HepG2 (cell line): Measurements from ENCODE around the gene ARHGDIG. TPM values are rescaled to one million over a fixed set of nuclear protein-coding genes. Genes with fewer than 3 reads are reported as not detected.

Experiments
- ATAC-seq: fragments of 200-7000 bp; cut with Tn5 transposase; 3 replicates; pipeline ENCODE4 v1.9.1; 2020; ENCODE audit warnings: mild to moderate bottlenecking, moderate library complexity
- BruUV-seq: library from RNA; stranded (reverse); fragments of 400-500 nt; replicated peaks from 2 replicates; lab custom pipeline; 2021; lab: Mats Ljungman, UMichigan
- CTCF ChIA-PET: fragments of 300-600 bp; formaldehyde crosslinking; extraction: SDS; loops from one replicate; lab custom pipeline; 2021; ENCODE audit warnings: low total read pairs, inconsistent platforms, low intra/inter-chr PET ratio; lab: Yijun Ruan, JAX
- POLR2A ChIA-PET: fragments of 350-600 bp; sonication (Branson Sonifier 250); formaldehyde crosslinking; loops from one replicate; lab custom pipeline; 2020; ENCODE audit warnings: antibody characterized with exemption, inconsistent platforms; lab: Yijun Ruan, JAX
- DNase-seq: peaks from one replicate; pipeline ENCODE4 v3.0.0-alpha.2; 2015; ENCODE audit warnings: low spot score
- FAIRE-seq: peaks from 3 replicates; lab custom pipeline; 2011; peaks lifted over from hg19 to GRCh38; lab: Jason Lieb, UNC
- H2AFZ ChIP-seq: one replicate; pipeline ENCODE4 v1.6.1; 2011; ENCODE audit warnings: low read length, inconsistent platforms
- H3K27ac ChIP-seq: fragments of 300-600 bp; 3 replicates; pipeline ENCODE4 v1.8.0; 2011; ENCODE audit warnings: mixed run types, mild to moderate bottlenecking, mixed read lengths, low read length, inconsistent platforms; ENCODE audit not compliant: insufficient read depth; ENCODE audit errors: extremely low read length
- H3K27me3 ChIP-seq, 2 experiments: fragments of 200-600 bp in 1 of 2; 2 replicates in 1 of 2; 3 replicates in 1 of 2; pipeline versions ENCODE4 v1.6.0 to v1.8.0; 2011; ENCODE audit warnings: low read length in 2 of 2, mild to moderate bottlenecking in 2 of 2, moderate library complexity in 2 of 2, inconsistent platforms in 1 of 2; ENCODE audit not compliant: insufficient read depth in 2 of 2, control insufficient read depth in 1 of 2
- H3K36me3 ChIP-seq, 2 experiments: fragments of 200-600 bp in 1 of 2; replicated peaks in 1 of 2; 2 replicates in 1 of 2; 3 replicates in 1 of 2; pipeline versions ENCODE4 v1.5.1 to v1.8.0; 2011; ENCODE audit warnings: low read length in 2 of 2, inconsistent platforms in 1 of 2; ENCODE audit not compliant: insufficient read depth in 2 of 2, control insufficient read depth in 1 of 2
- H3K4me1 ChIP-seq: 2 replicates; pipeline ENCODE4 v1.5.1; 2012; ENCODE audit warnings: low read length, inconsistent platforms; ENCODE audit not compliant: insufficient read depth
- H3K4me2 ChIP-seq: 2 replicates; pipeline ENCODE4 v1.6.0; 2011; ENCODE audit warnings: low read depth, low read length, inconsistent platforms
- H3K4me3 ChIP-seq, 3 experiments: fragments of 200-600 bp in 1 of 3; sonication (generic), shearing (Covaris generic) in 1 of 3; replicated peaks in 1 of 3; 2 replicates each; pipeline ENCODE4 v1.5.1; 2011 to 2016; ENCODE audit warnings: low read length in 3 of 3, inconsistent platforms in 2 of 3, low read depth in 2 of 3, mild to moderate bottlenecking in 2 of 3, control low read depth in 1 of 3, mixed read lengths in 1 of 3; ENCODE audit not compliant: insufficient read depth in 1 of 3
- H3K79me2 ChIP-seq: one replicate; pipeline ENCODE4 v1.6.1; 2011; ENCODE audit warnings: low read length, inconsistent platforms; ENCODE audit not compliant: insufficient read depth
- H3K9ac ChIP-seq: 2 replicates; pipeline ENCODE4 v1.6.0; 2011; ENCODE audit warnings: mild to moderate bottlenecking, low read depth, low read length, inconsistent platforms; ENCODE audit not compliant: insufficient read depth
- H3K9me3 ChIP-seq: 2 replicates; pipeline ENCODE4 v1.5.1; 2012; ENCODE audit warnings: mild to moderate bottlenecking, low read length
- H4K20me1 ChIP-seq: 2 replicates; pipeline ENCODE4 v1.6.0; 2011; ENCODE audit warnings: inconsistent platforms, mild to moderate bottlenecking, low read length, moderate library complexity; ENCODE audit not compliant: insufficient read depth
- EED ChIP-seq: sonication (generic); formaldehyde crosslinking; IDR thresholded peaks from 2 replicates; pipeline ENCODE4 v1.5.0; 2020; ENCODE audit warnings: mild to moderate bottlenecking, missing genetic modification reagents
- RFXAP ChIP-seq: sonication (generic); formaldehyde crosslinking; IDR thresholded peaks from 2 replicates; pipeline ENCODE4 v1.4.0; 2020; ENCODE audit warnings: missing genetic modification reagents, borderline replicate concordance
- SRSF1 ChIP-seq: fragments of 200-400 bp; formaldehyde crosslinking; optimal IDR thresholded peaks from 2 replicates; pipeline ENCODE3; 2017; ENCODE audit warnings: mild to moderate bottlenecking, low read depth, low read length, moderate library complexity
- YY1 ChIP-seq: IDR thresholded peaks from 2 replicates; pipeline ENCODE4 v1.6.1; 2011; ENCODE audit warnings: low read length, low read depth, moderate library complexity, mild to moderate bottlenecking; ENCODE audit not compliant: insufficient read depth, insufficient replicate concordance
- ZNF264 ChIP-seq: sonication (generic); formaldehyde crosslinking; IDR thresholded peaks from 2 replicates; pipeline ENCODE4 v1.4.0; 2020; ENCODE audit warnings: missing genetic modification reagents
- ZNF484 ChIP-seq: sonication (generic); formaldehyde crosslinking; IDR thresholded peaks from 2 replicates; pipeline ENCODE4 v1.5.1; 2020; ENCODE audit warnings: mild to moderate bottlenecking, low read depth, missing genetic modification reagents, borderline replicate concordance
- ZNF768 ChIP-seq: sonication (generic); formaldehyde crosslinking; IDR thresholded peaks from 2 replicates; pipeline ENCODE4 v1.4.0; 2020; ENCODE audit warnings: missing genetic modification reagents
- WGBS: methylation state at CpG from one replicate; pipeline ENCODE4 v1.1.6; 2017; ENCODE audit warnings: low lambda C conversion rate; 5-methylcytosine and 5-hydroxymethylcytosine counted together
- in situ Hi-C: cut with HindIII; loops from 2 replicates; pipeline ENCODE4 v1.10.0; 2017; ENCODE audit warnings: low pct_unique_long_range_greater_than_20kb; ENCODE audit not compliant: extremely low pct_ligation_motif_present
- intact Hi-C: fragments of 100-400 bp; cut with micrococcal nuclease; formaldehyde crosslinking; loops from one replicate; pipeline ENCODE4 v1.10.0; 2022; ENCODE audit not compliant: unreplicated experiment
- polyA plus RNA-seq, 8 experiments: library from polyadenylated mRNA; depleted of rRNA in 3 of 8; stranded (reverse) in 7 of 8; unstranded in 1 of 8; fragments of >200 nt; fragmentation: Illumina TruSeq in 4 of 8; extraction: Trizol in 4 of 8; gene quantifications; 2 replicates each; pipeline versions ENCODE4 v1.2.1 to v1.2.3, GENCODE V29; 2011 to 2016; ENCODE audit warnings: low read depth in 4 of 8, missing spikeins in 1 of 8, mixed read lengths in 1 of 8; ENCODE audit not compliant: insufficient read depth in 1 of 8
- total RNA-seq, 5 experiments: library from RNA; depleted of rRNA; stranded (reverse); fragments of >200 nt; fragmentation: Illumina TruSeq; extraction: Trizol; gene quantifications; 2 replicates each; pipeline ENCODE4 v1.2.3, GENCODE V29; 2016; ENCODE audit warnings: low read depth in 1 of 5
- TF ChIP-seq, protein P1 (sequence below): IDR thresholded peaks from 2 replicates; pipeline ENCODE4 v1.6.1; 2012; ENCODE audit warnings: low read length, improper control_type of control experiment
- TF ChIP-seq, protein P2 (sequence below): sonication (generic); formaldehyde crosslinking; IDR thresholded peaks from 2 replicates; pipeline ENCODE4 v1.5.0; 2020; ENCODE audit warnings: mild to moderate bottlenecking, missing genetic modification reagents, moderate library complexity

The ARHGDIG gene
- total and polyA plus RNA-seq, 2 of the 13 experiments (the other 11 are each of a cell fraction or from before 2014, with no cell fraction given) = 0.24 to 0.48 TPM

DNA sequence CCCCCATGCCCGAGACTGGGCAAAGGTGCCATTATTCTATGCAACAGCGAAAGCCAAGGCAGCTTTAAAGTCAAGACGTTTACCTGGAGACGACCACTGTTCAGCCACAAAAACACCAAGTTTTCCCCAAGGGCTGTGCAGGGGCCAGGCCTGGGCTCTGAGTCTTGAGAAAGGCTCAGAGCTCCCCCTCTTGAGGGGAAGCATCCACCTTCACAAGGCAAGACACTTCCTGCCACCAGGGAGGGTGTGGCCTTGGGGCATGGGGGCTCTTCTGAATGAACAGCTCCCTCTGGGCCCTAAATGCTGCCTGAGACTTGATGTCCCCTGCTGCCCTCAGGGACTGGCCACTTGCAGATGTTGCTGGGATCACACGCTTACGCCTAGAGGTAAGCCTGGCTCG is 29.1 kb downstream of the ARHGDIG start (continued):
- no peak for TF ChIP-seq ZNF264
- TF ChIP-seq EED (CRISPR knock-in tag) = no peak
- no peak for TF ChIP-seq SRSF1
- no peak for TF ChIP-seq ZNF768 (CRISPR knock-in tag)
- no peak for TF ChIP-seq RFXAP (CRISPR knock-in tag)

DNA sequence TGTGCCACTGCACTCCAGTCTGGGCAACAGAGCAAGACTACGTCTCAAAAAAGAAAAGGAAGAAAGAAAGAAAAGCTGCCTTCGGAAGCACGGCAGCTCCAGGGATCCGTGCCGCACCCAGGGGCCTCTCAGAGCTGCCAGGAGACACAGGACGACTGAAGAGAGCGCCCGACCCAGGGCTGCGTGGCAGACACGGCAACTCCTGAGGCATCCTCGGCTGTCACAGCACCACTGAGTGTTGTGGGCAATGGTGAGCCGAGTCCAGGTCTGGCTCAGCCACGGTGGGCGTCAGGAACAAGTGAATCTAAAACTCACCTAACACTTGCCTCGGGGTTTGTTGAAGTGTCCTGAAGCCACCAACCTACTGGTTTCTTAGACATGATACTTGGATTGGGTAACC is 31.3 kb downstream of the ARHGDIG start:
- Histone ChIP-seq H4K20me1 (peaks cover 12% of the 10 kb centered on the region; the same call in 1 of the 2 replicates), H3K9ac (no peak overlapping the region), H2AFZ (no peak overlapping the region), H3K79me2 (peaks cover 15% of the 10 kb centered on the region)
- ATAC-seq (no peak), DNase-seq (no peak)
- in situ Hi-C loops = no loop called here
- POLR2A ChIA-PET = no interaction called here
- intact Hi-C loops = no loop called here
- TF ChIP-seq, protein P1, sequence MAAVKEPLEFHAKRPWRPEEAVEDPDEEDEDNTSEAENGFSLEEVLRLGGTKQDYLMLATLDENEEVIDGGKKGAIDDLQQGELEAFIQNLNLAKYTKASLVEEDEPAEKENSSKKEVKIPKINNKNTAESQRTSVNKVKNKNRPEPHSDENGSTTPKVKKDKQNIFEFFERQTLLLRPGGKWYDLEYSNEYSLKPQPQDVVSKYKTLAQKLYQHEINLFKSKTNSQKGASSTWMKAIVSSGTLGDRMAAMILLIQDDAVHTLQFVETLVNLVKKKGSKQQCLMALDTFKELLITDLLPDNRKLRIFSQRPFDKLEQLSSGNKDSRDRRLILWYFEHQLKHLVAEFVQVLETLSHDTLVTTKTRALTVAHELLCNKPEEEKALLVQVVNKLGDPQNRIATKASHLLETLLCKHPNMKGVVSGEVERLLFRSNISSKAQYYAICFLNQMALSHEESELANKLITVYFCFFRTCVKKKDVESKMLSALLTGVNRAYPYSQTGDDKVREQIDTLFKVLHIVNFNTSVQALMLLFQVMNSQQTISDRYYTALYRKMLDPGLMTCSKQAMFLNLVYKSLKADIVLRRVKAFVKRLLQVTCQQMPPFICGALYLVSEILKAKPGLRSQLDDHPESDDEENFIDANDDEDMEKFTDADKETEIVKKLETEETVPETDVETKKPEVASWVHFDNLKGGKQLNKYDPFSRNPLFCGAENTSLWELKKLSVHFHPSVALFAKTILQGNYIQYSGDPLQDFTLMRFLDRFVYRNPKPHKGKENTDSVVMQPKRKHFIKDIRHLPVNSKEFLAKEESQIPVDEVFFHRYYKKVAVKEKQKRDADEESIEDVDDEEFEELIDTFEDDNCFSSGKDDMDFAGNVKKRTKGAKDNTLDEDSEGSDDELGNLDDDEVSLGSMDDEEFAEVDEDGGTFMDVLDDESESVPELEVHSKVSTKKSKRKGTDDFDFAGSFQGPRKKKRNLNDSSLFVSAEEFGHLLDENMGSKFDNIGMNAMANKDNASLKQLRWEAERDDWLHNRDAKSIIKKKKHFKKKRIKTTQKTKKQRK = no peak
- no peak for TF ChIP-seq ZNF484 (CRISPR knock-in tag)
- no peak for TF ChIP-seq YY1
- TF ChIP-seq, protein P2, sequence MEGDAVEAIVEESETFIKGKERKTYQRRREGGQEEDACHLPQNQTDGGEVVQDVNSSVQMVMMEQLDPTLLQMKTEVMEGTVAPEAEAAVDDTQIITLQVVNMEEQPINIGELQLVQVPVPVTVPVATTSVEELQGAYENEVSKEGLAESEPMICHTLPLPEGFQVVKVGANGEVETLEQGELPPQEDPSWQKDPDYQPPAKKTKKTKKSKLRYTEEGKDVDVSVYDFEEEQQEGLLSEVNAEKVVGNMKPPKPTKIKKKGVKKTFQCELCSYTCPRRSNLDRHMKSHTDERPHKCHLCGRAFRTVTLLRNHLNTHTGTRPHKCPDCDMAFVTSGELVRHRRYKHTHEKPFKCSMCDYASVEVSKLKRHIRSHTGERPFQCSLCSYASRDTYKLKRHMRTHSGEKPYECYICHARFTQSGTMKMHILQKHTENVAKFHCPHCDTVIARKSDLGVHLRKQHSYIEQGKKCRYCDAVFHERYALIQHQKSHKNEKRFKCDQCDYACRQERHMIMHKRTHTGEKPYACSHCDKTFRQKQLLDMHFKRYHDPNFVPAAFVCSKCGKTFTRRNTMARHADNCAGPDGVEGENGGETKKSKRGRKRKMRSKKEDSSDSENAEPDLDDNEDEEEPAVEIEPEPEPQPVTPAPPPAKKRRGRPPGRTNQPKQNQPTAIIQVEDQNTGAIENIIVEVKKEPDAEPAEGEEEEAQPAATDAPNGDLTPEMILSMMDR (CRISPR knock-in tag) = no peak
- TF ChIP-seq, all 625 proteins: peak for 0
- Histone ChIP-seq H3K4me2 (no peak overlapping the region), H3K27me3 (no peaks in the 10 kb centered on the region), H3K27ac (no peak overlapping the region), H3K36me3 (peaks cover 36 to 68% of the 10 kb centered on the region in 2 experiments), H3K4me3 (no peak overlapping the region), H3K4me1 (no peaks in the 10 kb centered on the region), H3K9me3 (no peaks in the 10 kb centered on the region)
- no TSS peak for BruUV-seq
- CTCF ChIA-PET = no interaction called here
- 98% methylated on average over 15 of the region's 15 CpGs for whole genome bisulfite sequencing
- FAIRE-seq = no peak
